HFFc6 (cell line): ENCODE measurements around the gene LAPTM5. TPM values are rescaled to one million over a fixed set of nuclear protein-coding genes. Genes with fewer than 3 reads are reported as not detected.

Experiments used
- DNase-seq: peaks from one replicate; pipeline ENCODE4 v3.0.0-alpha.2; 2018
- H3K27ac Mint-ChIP-seq: 2 replicates; pipeline ENCODE4 v1.8.0; 2020; ENCODE audit warnings: mild to moderate bottlenecking, mixed read lengths
- H3K27me3 Mint-ChIP-seq: 2 replicates; pipeline ENCODE4 v1.8.0; 2021; ENCODE audit warnings: mild to moderate bottlenecking, moderate library complexity, mixed read lengths; ENCODE audit not compliant: insufficient read depth
- H3K36me3 Mint-ChIP-seq: 2 replicates; pipeline ENCODE4 v1.8.0; 2021; ENCODE audit warnings: low read depth, mixed read lengths
- H3K4me1 Mint-ChIP-seq: 2 replicates; pipeline ENCODE4 v1.8.0; 2020; ENCODE audit warnings: low read depth, mixed read lengths
- H3K4me3 Mint-ChIP-seq: 2 replicates; pipeline ENCODE4 v1.8.0; 2020; ENCODE audit warnings: mild to moderate bottlenecking, moderate library complexity, mixed read lengths
- H3K9me3 Mint-ChIP-seq: 2 replicates; pipeline ENCODE4 v1.8.0; 2020; ENCODE audit warnings: mild to moderate bottlenecking, mixed read lengths
- total RNA-seq, 6 experiments: library from RNA; stranded (reverse); fragmentation: NEBNext Ultra II Directional; extraction: Animal tissue kit (Norgen Biotek cat#: 25700); gene quantifications; 2 replicates in 1 of 6; 3 replicates in 5 of 6; pipeline ENCODE4 v1.2.3, GENCODE V29; 2021
- TF ChIP-seq, protein P1 (sequence below): fragments of 200-600 bp; sonication (generic); IDR thresholded peaks from 2 replicates; pipeline ENCODE4 v1.5.0; 2021; ENCODE audit warnings: antibody characterized with exemption, mild to moderate bottlenecking

Gene LAPTM5
- total RNA-seq, 6 experiments from 2014 or later, result 0.38 to 0.81 (median 0.63) TPM

DNA sequence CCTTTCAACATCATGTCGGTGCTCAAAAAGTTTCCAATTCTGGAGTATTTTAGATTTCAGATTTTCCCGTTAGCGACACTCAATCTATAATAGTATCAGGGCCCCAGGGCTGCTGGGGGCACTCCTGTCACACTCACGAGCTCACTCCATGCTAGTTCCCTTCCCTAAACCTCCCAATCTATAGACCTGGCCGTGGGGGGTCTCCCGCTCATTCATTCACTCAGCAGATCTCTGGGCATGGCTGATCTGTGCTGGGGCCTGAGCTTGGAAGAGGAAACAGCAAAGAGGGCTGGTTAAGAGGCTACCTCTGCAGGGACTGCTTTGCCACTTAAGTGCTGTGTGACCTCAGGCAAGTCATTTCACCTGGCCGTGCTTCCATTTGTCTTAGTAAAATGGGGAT, 46.8 kb upstream of the LAPTM5 start:
- no peak for DNase-seq
- peaks cover 27% of the 10 kb centered on the region for H3K4me1 Mint-ChIP-seq
- H3K27ac Mint-ChIP-seq, result no peak overlapping the region
- H3K36me3 Mint-ChIP-seq, result no peaks in the 10 kb centered on the region
- no peak overlapping the region for H3K4me3 Mint-ChIP-seq
- H3K9me3 Mint-ChIP-seq, result no peaks in the 10 kb centered on the region
- TF ChIP-seq, protein P1, sequence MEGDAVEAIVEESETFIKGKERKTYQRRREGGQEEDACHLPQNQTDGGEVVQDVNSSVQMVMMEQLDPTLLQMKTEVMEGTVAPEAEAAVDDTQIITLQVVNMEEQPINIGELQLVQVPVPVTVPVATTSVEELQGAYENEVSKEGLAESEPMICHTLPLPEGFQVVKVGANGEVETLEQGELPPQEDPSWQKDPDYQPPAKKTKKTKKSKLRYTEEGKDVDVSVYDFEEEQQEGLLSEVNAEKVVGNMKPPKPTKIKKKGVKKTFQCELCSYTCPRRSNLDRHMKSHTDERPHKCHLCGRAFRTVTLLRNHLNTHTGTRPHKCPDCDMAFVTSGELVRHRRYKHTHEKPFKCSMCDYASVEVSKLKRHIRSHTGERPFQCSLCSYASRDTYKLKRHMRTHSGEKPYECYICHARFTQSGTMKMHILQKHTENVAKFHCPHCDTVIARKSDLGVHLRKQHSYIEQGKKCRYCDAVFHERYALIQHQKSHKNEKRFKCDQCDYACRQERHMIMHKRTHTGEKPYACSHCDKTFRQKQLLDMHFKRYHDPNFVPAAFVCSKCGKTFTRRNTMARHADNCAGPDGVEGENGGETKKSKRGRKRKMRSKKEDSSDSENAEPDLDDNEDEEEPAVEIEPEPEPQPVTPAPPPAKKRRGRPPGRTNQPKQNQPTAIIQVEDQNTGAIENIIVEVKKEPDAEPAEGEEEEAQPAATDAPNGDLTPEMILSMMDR, result no peak
- peaks cover 9% of the 10 kb centered on the region for H3K27me3 Mint-ChIP-seq

DNA sequence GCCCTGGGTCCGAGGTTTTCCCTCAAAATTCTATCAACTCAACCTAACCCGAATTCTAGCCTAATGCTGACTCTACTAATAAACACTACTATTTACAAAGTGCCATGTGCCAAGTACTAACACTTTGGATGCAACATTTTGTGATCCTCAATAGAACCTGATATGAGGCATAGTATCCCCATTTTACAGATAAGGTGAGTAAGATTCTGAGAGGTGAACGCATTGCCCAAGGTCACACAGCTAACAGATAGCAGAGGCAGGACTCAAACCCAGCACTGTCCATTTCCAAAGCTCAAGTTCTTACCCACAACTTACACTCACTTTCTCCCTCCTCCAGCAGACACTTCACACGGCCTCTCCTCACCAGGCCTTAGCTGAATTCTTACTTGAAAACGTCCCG, 46.0 kb upstream of the LAPTM5 start:
- Mint-ChIP-seq H3K9me3 (no peaks in the 10 kb centered on the region), H3K4me3 (no peak overlapping the region), H3K36me3 (no peaks in the 10 kb centered on the region), H3K27ac (no peak overlapping the region), H3K27me3 (peaks cover 9% of the 10 kb centered on the region), H3K4me1 (peaks cover 21% of the 10 kb centered on the region)
- TF ChIP-seq, protein P1, result no peak
- no peak for DNase-seq

DNA sequence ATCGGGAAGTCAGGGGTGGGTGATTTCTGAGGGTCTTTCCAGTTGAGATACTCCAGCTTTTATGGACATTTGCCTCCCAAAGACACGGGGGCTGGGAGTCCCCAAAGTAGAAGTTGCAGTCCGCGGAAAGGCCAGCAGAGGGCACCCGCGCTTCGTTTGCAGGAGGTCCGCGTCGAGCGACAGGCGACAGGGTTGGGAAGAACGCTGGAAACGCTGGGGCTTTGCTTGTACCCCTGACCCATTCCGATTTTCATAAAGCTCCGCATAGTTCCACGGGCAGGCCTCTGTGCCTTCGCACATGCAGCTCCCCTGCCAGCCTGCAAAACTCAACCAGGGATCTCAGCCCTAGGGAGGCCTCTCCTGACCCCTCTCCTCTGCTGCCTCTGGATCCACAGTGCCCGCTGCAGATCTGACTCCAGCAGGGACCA, 44.2 kb upstream of the LAPTM5 start:
- TF ChIP-seq, protein P1, result peak; percentile 97
- peaks cover 9% of the 10 kb centered on the region for H3K27me3 Mint-ChIP-seq
- DNase-seq, result peak; percentile 30
- peak overlapping the region; percentile 65; the same call in 1 of the 2 replicates for H3K4me3 Mint-ChIP-seq
- H3K9me3 Mint-ChIP-seq, result no peaks in the 10 kb centered on the region
- no peak overlapping the region for H3K27ac Mint-ChIP-seq
- no peaks in the 10 kb centered on the region for H3K36me3 Mint-ChIP-seq
- H3K4me1 Mint-ChIP-seq, result peaks cover 19% of the 10 kb centered on the region

DNA sequence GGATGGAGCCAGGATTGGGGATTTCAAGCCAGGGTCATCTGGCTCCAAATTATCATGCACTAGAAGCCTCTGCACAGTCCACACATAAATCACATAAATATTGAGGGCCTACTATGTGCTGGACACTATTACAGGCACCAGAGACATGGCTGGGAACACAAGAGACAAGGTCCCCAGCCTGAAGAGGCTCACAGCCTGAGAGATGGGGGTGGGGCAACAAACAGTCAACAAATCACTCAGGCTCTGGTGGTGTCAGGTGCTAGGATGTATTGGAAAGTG, 41.6 kb upstream of the LAPTM5 start:
- H3K4me1 Mint-ChIP-seq, result peaks cover 19% of the 10 kb centered on the region
- H3K27me3 Mint-ChIP-seq, result peaks cover 3% of the 10 kb centered on the region
- TF ChIP-seq, protein P1, result no peak
- H3K27ac Mint-ChIP-seq, result no peak overlapping the region
- H3K36me3 Mint-ChIP-seq, result no peaks in the 10 kb centered on the region
- H3K4me3 Mint-ChIP-seq, result no peak overlapping the region
- no peak for DNase-seq
- no peaks in the 10 kb centered on the region for H3K9me3 Mint-ChIP-seq

DNA sequence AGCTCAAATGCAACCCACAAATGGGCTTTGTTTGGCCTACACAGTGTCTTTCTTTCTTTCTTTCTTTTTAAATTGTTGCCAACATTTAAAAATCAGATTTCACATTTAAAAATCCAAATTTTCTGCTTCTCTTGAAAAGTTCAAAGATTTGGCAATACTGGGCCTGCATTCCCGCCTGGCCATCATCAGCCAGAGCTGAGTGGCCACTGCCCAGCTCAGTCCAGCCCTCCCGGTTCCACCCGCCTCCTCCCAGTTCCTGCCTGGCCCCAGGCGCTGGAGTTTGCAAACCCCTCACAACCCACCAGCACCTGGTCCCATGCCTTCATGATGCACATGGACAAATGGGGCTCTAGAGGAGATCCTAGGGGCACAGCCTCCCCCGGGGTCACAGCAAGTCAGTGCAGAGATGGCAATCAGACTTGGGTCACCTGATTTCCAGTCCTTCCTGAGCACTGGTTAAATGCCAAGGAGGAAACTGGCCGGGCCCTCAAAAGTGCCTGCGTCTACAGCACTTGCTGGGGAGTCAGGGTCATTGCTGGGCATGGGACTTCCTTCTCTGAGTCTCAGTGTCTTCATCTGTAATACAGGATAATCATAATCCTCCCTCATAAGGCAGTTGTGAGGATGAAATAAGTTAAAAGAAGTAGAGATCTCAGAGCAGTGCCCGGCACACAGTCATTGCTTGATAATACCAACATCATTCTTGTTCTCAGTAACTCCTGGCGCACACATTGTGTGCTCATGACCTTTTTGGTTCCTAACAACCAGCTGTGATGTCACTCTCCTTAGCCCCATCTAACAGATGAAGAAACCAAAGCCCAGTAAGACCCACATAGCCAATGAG, 41.0 kb upstream of the LAPTM5 start:
- H3K4me1 Mint-ChIP-seq, result peaks cover 19% of the 10 kb centered on the region
- DNase-seq, result no peak
- no peak overlapping the region for H3K27ac Mint-ChIP-seq
- H3K9me3 Mint-ChIP-seq, result no peaks in the 10 kb centered on the region
- no peak overlapping the region for H3K4me3 Mint-ChIP-seq
- no peaks in the 10 kb centered on the region for H3K36me3 Mint-ChIP-seq
- TF ChIP-seq, protein P1, result no peak
- peaks cover 3% of the 10 kb centered on the region for H3K27me3 Mint-ChIP-seq
